Loucy (cell line): ENCODE measurements around the gene TMEM273.

ENCODE experiments used
- H2AFZ ChIP-seq: fragments of 200-600 bp; sonication (generic); 2 replicates; pipeline ENCODE4 v1.6.0; 2016; ENCODE audit warnings: antibody characterized with exemption, mild to moderate bottlenecking, low read length, moderate library complexity
- H3F3A ChIP-seq: fragments of 200-600 bp; 2 replicates; pipeline ENCODE4 v1.6.0; 2016; ENCODE audit warnings: antibody characterized with exemption, low read depth, mild to moderate bottlenecking
- H3K27me3 ChIP-seq: fragments of 200-600 bp; sonication (generic); 2 replicates; pipeline ENCODE4 v1.6.1; 2014; ENCODE audit warnings: low read length, mild to moderate bottlenecking; ENCODE audit not compliant: insufficient read depth, poor library complexity, severe bottlenecking
- H3K36me3 ChIP-seq: fragments of 200-600 bp; sonication (generic); 2 replicates; pipeline ENCODE4 v1.6.1; 2016; ENCODE audit warnings: low read length; ENCODE audit not compliant: insufficient read depth
- H3K4me1 ChIP-seq: fragments of 200-600 bp; sonication (generic); 2 replicates; pipeline ENCODE4 v1.5.1; 2014; ENCODE audit warnings: low read length, mild to moderate bottlenecking; ENCODE audit not compliant: insufficient read depth, poor library complexity, severe bottlenecking
- H3K4me2 ChIP-seq: fragments of 200-600 bp; sonication (generic); 2 replicates; pipeline ENCODE4 v1.6.0; 2014; ENCODE audit warnings: antibody characterized with exemption, low read length, low read depth, mild to moderate bottlenecking; ENCODE audit not compliant: poor library complexity, severe bottlenecking
- H3K4me3 ChIP-seq: fragments of 200-600 bp; sonication (generic); 2 replicates; pipeline ENCODE4 v1.5.1; 2014; ENCODE audit warnings: low read length, mild to moderate bottlenecking, mixed read lengths; ENCODE audit not compliant: poor library complexity, severe bottlenecking
- H3K79me2 ChIP-seq: fragments of 200-600 bp; sonication (generic); 2 replicates; pipeline ENCODE4 v1.6.1; 2014; ENCODE audit warnings: low read length; ENCODE audit not compliant: insufficient read depth
- H3K9ac ChIP-seq: fragments of 200-600 bp; sonication (generic); 2 replicates; pipeline ENCODE4 v1.6.0; 2014; ENCODE audit warnings: mild to moderate bottlenecking, low read depth, low read length, moderate library complexity; ENCODE audit not compliant: poor library complexity, severe bottlenecking
- H3K9me2 ChIP-seq: fragments of 200-600 bp; sonication (generic); replicated peaks from 2 replicates; pipeline ENCODE4 v1.6.1; 2016; ENCODE audit warnings: low read depth, low read length, mixed read lengths
- H3K9me3 ChIP-seq: fragments of 200-600 bp; sonication (generic); 2 replicates; pipeline ENCODE4 v1.6.1; 2014; ENCODE audit warnings: mild to moderate bottlenecking, antibody characterized with exemption, low read length, low read depth; ENCODE audit not compliant: insufficient read depth
- H4K20me1 ChIP-seq: fragments of 200-600 bp; sonication (generic); 2 replicates; pipeline ENCODE4 v1.6.0; 2014; ENCODE audit warnings: antibody characterized with exemption, low read length, mild to moderate bottlenecking; ENCODE audit not compliant: insufficient read depth, poor library complexity, severe bottlenecking
- CTCF ChIP-seq: fragments of 200-600 bp; sonication (generic); conservative IDR thresholded peaks from 2 replicates; pipeline ENCODE4 v1.5.1; 2014; ENCODE audit warnings: mild to moderate bottlenecking, antibody characterized with exemption, low read length
- EZH2phosphoT487 ChIP-seq: fragments of 200-600 bp; IDR thresholded peaks from 2 replicates; pipeline ENCODE4 v1.6.1; 2018; ENCODE audit warnings: antibody characterized with exemption, mild to moderate bottlenecking, moderate library complexity, borderline replicate concordance

TMEM273 gene

GRCh38 chr10:49151025-49151445, 37.2 kb downstream of the TMEM273 start:
- Histone ChIP-seq H3K27me3 (no peaks in the 10 kb centered on the region), H3K4me2 (peak overlapping the region; percentile 30), H3K4me3 (no peak overlapping the region), H3K9ac (no peak overlapping the region), H3K4me1 (peaks cover 13% of the 10 kb centered on the region), H3K9me2 (no peaks in the 10 kb centered on the region), H3F3A (no peaks in the 10 kb centered on the region), H3K9me3 (peaks cover 7% of the 10 kb centered on the region; the same call in 1 of the 2 replicates), H4K20me1 (no peaks in the 10 kb centered on the region), H3K79me2 (no peaks in the 10 kb centered on the region), H3K36me3 (no peaks in the 10 kb centered on the region), H2AFZ (no peak overlapping the region)
- no peak for TF ChIP-seq EZH2phosphoT487
- no peak for TF ChIP-seq CTCF

- Histone ChIP-seq H3K79me2 (no peaks in the 10 kb centered on the region), H3K4me2 (peak overlapping the region; percentile 30), H3K4me3 (no peak overlapping the region), H3K9me3 (peaks cover 7% of the 10 kb centered on the region; the same call in 1 of the 2 replicates), H3K9me2 (no peaks in the 10 kb centered on the region), H3K4me1 (peaks cover 13% of the 10 kb centered on the region), H3K36me3 (no peaks in the 10 kb centered on the region), H3K27me3 (no peaks in the 10 kb centered on the region), H3F3A (no peaks in the 10 kb centered on the region), H3K9ac (no peak overlapping the region), H4K20me1 (no peaks in the 10 kb centered on the region), H2AFZ (no peak overlapping the region)
- no peak for TF ChIP-seq EZH2phosphoT487
- TF ChIP-seq CTCF = no peak
Observed at GRCh38 chr10:49150426-49150825, 37.8 kb downstream of the TMEM273 start.

GRCh38 chr10:49149881-49150280, 38.3 kb downstream of the TMEM273 start:
- Histone ChIP-seq H3K9me2 (no peaks in the 10 kb centered on the region), H3K4me1 (peaks cover 13% of the 10 kb centered on the region), H3K9ac (no peak overlapping the region), H3K4me2 (no peak overlapping the region), H2AFZ (no peak overlapping the region), H3K27me3 (no peaks in the 10 kb centered on the region), H3K9me3 (peaks cover 7% of the 10 kb centered on the region; the same call in 1 of the 2 replicates), H3K79me2 (no peaks in the 10 kb centered on the region), H3K36me3 (no peaks in the 10 kb centered on the region), H3F3A (no peaks in the 10 kb centered on the region), H3K4me3 (no peak overlapping the region), H4K20me1 (no peaks in the 10 kb centered on the region)
- no peak for TF ChIP-seq CTCF
- no peak for TF ChIP-seq EZH2phosphoT487
